ENCODE data around the gene CPA5. TPM values are rescaled to one million over a fixed set of nuclear protein-coding genes. Genes with fewer than 3 reads are reported as not detected.

CPA5 gene
- total RNA-seq, 1 donor from 2014 or later = not detected

GRCh38 chr7:130324306-130324943, 20.2 kb upstream of the CPA5 start:
- DNase-seq = no peak
- Histone ChIP-seq H3K4me3 (no peak overlapping the region), H3K36me3 (no peaks in the 10 kb centered on the region), H3K27me3 (no peaks in the 10 kb centered on the region), H3K9me3 (no peaks in the 10 kb centered on the region), H3K27ac (no peak overlapping the region), H3K4me1 (no peaks in the 10 kb centered on the region)
- intact Hi-C loops (cut with DNase I) = no loop called here
- no peak for TF ChIP-seq CTCF (IDR thresholded peaks at IDR 0.05)
- no peak for ATAC-seq

DNA sequence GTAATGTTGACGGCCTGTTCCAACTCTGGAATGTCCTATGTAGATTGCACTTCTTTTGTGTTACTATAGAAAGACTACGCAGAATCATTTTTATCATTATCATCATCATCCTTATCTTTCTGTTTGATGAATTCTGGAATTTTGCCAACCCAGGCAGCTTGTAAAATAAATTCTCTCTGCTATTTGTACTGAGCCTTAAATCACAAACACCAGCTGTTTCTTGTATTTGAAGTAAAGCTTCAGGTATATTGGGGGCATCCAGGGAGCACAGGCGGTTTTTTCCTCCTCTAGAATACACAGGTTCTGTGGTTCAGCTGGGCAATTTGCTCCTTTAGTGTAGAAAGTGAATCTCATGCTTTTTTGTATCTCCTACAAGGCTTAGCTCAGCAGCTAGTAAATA, 14.9 kb upstream of the CPA5 start:
- DNase-seq (no peak), ATAC-seq (no peak)
- intact Hi-C loops (cut with DNase I) = no loop called here
- no peak for TF ChIP-seq CTCF (IDR thresholded peaks at IDR 0.05)
- no peak overlapping the region for H3K27ac ChIP-seq
- no peaks in the 10 kb centered on the region for H3K9me3 ChIP-seq
- H3K4me3 ChIP-seq = no peak overlapping the region
- no peaks in the 10 kb centered on the region for H3K4me1 ChIP-seq
- H3K36me3 ChIP-seq = no peaks in the 10 kb centered on the region
- no peaks in the 10 kb centered on the region for H3K27me3 ChIP-seq

GRCh38 chr7:130332259-130333053, 12.2 kb upstream of the CPA5 start:
- H3K36me3 ChIP-seq = no peaks in the 10 kb centered on the region
- DNase-seq = no peak
- no peak overlapping the region for H3K27ac ChIP-seq
- intact Hi-C loops (cut with DNase I) = no loop called here
- H3K4me3 ChIP-seq = no peak overlapping the region
- no peaks in the 10 kb centered on the region for H3K4me1 ChIP-seq
- no peaks in the 10 kb centered on the region for H3K27me3 ChIP-seq
- TF ChIP-seq CTCF (IDR thresholded peaks at IDR 0.05) = no peak
- no peak for ATAC-seq
- H3K9me3 ChIP-seq = no peaks in the 10 kb centered on the region

GRCh38 chr7:130333832-130334231, 10.8 kb upstream of the CPA5 start:
- Histone ChIP-seq H3K27me3 (no peaks in the 10 kb centered on the region), H3K36me3 (no peaks in the 10 kb centered on the region), H3K27ac (no peak overlapping the region), H3K9me3 (no peaks in the 10 kb centered on the region), H3K4me3 (no peak overlapping the region), H3K4me1 (no peaks in the 10 kb centered on the region)
- TF ChIP-seq CTCF (IDR thresholded peaks at IDR 0.05) = no peak
- DNase-seq (no peak), ATAC-seq (no peak)
- intact Hi-C loops (cut with DNase I) = no loop called here

DNA sequence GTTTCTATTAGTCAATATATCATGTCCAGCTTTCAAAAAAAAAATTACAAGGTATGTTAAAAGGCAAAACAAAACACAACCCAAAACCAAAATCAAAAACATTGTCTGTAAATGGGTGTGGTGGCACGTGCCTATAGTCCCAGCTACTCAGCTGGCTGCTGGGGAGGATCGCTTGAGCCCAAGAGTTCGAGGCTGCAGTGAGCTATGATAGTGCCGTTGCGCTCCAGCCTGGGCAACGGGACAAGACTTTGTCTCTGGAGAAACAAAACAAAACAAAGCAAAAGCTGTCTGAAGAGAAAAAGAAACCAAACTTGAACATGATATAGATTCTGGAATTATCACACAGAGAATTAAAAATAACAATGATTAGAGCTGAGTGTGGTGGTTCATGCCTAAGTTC, 10.3 kb upstream of the CPA5 start:
- Histone ChIP-seq H3K4me3 (no peak overlapping the region), H3K9me3 (no peaks in the 10 kb centered on the region), H3K27me3 (no peaks in the 10 kb centered on the region), H3K4me1 (no peaks in the 10 kb centered on the region), H3K27ac (no peak overlapping the region), H3K36me3 (no peaks in the 10 kb centered on the region)
- TF ChIP-seq CTCF (IDR thresholded peaks at IDR 0.05) = no peak
- intact Hi-C loops (cut with DNase I) = no loop called here
- DNase-seq = no peak
- no peak for ATAC-seq
